CD4-positive, alpha-beta T cell treated with Interleukin-21 for 1 hour (primary cell): ENCODE data around the gene CDON.

Experiments
- DNase-seq: peaks from one replicate; pipeline ENCODE4 v3.0.0-alpha.2; 2020

CDON gene

GRCh38 chr11:126062679-126063506, at the start of gene CDON:
Gene CDON (minus strand): TSS chr11:126062866. CDS start chr11:126023476, 39,390 bp downstream.
- peak; percentile 92 for DNase-seq

GRCh38 chr11:126111458-126112116, 48.9 kb upstream of the CDON start:
- no peak for DNase-seq

GRCh38 chr11:126109941-126110731, 47.5 kb upstream of the CDON start:
- DNase-seq: no peak

- DNase-seq: no peak
These were observed 44.1 kb upstream of the CDON start for GRCh38 chr11:126106594-126107328.

GRCh38 chr11:126105748-126106080, 43.0 kb upstream of the CDON start:
- no peak for DNase-seq

GRCh38 chr11:126105022-126105747, 42.5 kb upstream of the CDON start:
- no peak for DNase-seq

GRCh38 chr11:126104420-126104819, 41.8 kb upstream of the CDON start:
- no peak for DNase-seq

- no peak for DNase-seq
These were observed 40.5 kb upstream of the CDON start for GRCh38 chr11:126103150-126103549.

- no peak for DNase-seq
These were observed 39.8 kb upstream of the CDON start for GRCh38 chr11:126102436-126102981.

GRCh38 chr11:126101930-126102283, 39.2 kb upstream of the CDON start:
- no peak for DNase-seq

- no peak for DNase-seq
These were observed 38.7 kb upstream of the CDON start for GRCh38 chr11:126101251-126101929.

- DNase-seq: no peak
These were observed 38.0 kb upstream of the CDON start for GRCh38 chr11:126100716-126101115.

GRCh38 chr11:126098204-126098769, 35.6 kb upstream of the CDON start:
- no peak for DNase-seq

GRCh38 chr11:126095745-126096144, 33.1 kb upstream of the CDON start:
- no peak for DNase-seq

GRCh38 chr11:126090452-126090851, 27.8 kb upstream of the CDON start:
- DNase-seq: no peak

GRCh38 chr11:126088999-126089398, 26.3 kb upstream of the CDON start:
- no peak for DNase-seq

GRCh38 chr11:126086248-126086647, 23.6 kb upstream of the CDON start:
- DNase-seq: no peak

GRCh38 chr11:126084608-126084912, 21.9 kb upstream of the CDON start:
- DNase-seq: no peak

GRCh38 chr11:126083829-126084607, 21.4 kb upstream of the CDON start:
- DNase-seq: peak; percentile 47
